ENCODE measurements around the gene ITGA2B. TPM values are rescaled to one million over a fixed set of nuclear protein-coding genes. Genes with fewer than 3 reads are reported as not detected.

ITGA2B gene
- total and polyA plus RNA-seq, 2 experiments from 2014 or later: 0.77 to 3.6 TPM

DNA sequence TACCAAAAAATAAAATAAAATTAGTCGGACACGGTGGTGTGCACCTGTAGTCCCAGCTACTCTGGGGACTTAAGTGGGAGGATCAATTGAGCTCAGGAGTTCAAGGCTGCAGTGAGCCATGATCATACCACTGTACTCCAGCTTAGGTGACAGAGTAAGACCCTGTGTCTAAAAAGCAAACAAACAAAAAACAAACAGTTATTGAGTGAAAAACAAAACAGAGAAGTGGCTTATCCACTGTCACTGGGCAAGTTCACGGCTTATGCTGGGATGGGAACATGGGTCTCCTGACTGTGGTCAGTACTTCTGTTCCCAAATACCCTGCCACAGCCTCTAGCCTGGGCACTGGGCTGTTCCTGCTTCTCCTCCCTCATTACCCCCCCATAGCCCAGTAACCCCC, 53.9 kb downstream of the ITGA2B start:
- H3K4me2 ChIP-seq: no peak overlapping the region

DNA sequence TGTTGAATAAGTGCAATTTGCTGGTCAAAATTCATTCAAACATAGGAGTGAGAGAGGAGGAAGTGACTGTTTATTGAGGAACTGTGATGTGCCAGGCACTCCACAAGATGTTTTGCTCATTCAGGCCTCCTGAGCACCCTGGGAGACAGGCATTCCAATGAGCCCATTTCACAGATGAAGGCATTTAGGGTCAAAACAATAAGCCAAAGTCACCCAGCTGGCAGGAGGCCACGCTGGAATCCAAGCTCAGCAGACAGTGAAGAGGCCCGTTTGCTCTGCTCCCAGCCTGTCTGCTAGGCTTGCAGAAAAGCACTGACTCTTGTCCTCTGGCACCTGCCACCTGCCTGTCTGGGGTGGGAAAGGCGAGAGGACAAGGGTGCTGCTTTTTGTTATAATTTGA, 54.7 kb downstream of the ITGA2B start:
- Histone ChIP-seq H3K9me2 (replicated peaks; ENCODE audit: insufficient read depth) (no peaks in the 10 kb centered on the region), H3K4me2 (no peak overlapping the region), H3K4me3 (no peak overlapping the region), H2AFZ (no peak overlapping the region), H3K27ac (no peak overlapping the region), H3K4me1 (ENCODE audit: insufficient read depth) (no peaks in the 10 kb centered on the region), H3K9me3 (ENCODE audit: low read depth) (no peaks in the 10 kb centered on the region), H3K79me2 (no peaks in the 10 kb centered on the region), H3K36me3 (replicated peaks; ENCODE audit: insufficient read depth, low read depth) (no peaks in the 10 kb centered on the region), H4K20me1 (ENCODE audit: insufficient read depth, poor library complexity, severe bottlenecking) (no peaks in the 10 kb centered on the region), H3K27me3 (no peaks in the 10 kb centered on the region)
- no peak for DNase-seq (ENCODE audit: low spot score)
- 54% methylated on average over 3 of the region's 3 CpGs for WGBS (ENCODE audit: low lambda C conversion rate, missing lambda C conversion rate)
- no peak for TF ChIP-seq CTCF (IDR thresholded peaks at IDR 0.05; ENCODE audit: poor library complexity)
- no peak for TF ChIP-seq EZH2 (IDR thresholded peaks at IDR 0.05; ENCODE audit: borderline replicate concordance)
- TF ChIP-seq EZH2phosphoT487 (IDR thresholded peaks at IDR 0.05; ENCODE audit: low read depth, severe bottlenecking, unreplicated experiment): no peak

More for the DNA sequence above, 53.9 kb downstream of the ITGA2B start:
- no peaks in the 10 kb centered on the region for H3K9me2 ChIP-seq (replicated peaks; ENCODE audit: insufficient read depth)
- no peaks in the 10 kb centered on the region for H3K27me3 ChIP-seq
- no peak for DNase-seq (ENCODE audit: low spot score)
- no peak overlapping the region for H2AFZ ChIP-seq
- H3K4me1 ChIP-seq (ENCODE audit: insufficient read depth): no peaks in the 10 kb centered on the region
- H3K27ac ChIP-seq: no peak overlapping the region
- H3K4me3 ChIP-seq: no peak overlapping the region
- H3K9me3 ChIP-seq (ENCODE audit: low read depth): no peaks in the 10 kb centered on the region
- no peaks in the 10 kb centered on the region for H3K36me3 ChIP-seq (replicated peaks; ENCODE audit: insufficient read depth, low read depth)
- WGBS (ENCODE audit: low lambda C conversion rate, missing lambda C conversion rate): 86% methylated on average over 3 of the region's 3 CpGs
- H3K79me2 ChIP-seq: no peaks in the 10 kb centered on the region
- no peak for TF ChIP-seq EZH2 (IDR thresholded peaks at IDR 0.05; ENCODE audit: borderline replicate concordance)
- no peak for TF ChIP-seq CTCF (IDR thresholded peaks at IDR 0.05; ENCODE audit: poor library complexity)
- TF ChIP-seq EZH2phosphoT487 (IDR thresholded peaks at IDR 0.05; ENCODE audit: low read depth, severe bottlenecking, unreplicated experiment): no peak
- no peaks in the 10 kb centered on the region for H4K20me1 ChIP-seq (ENCODE audit: insufficient read depth, poor library complexity, severe bottlenecking)

DNA sequence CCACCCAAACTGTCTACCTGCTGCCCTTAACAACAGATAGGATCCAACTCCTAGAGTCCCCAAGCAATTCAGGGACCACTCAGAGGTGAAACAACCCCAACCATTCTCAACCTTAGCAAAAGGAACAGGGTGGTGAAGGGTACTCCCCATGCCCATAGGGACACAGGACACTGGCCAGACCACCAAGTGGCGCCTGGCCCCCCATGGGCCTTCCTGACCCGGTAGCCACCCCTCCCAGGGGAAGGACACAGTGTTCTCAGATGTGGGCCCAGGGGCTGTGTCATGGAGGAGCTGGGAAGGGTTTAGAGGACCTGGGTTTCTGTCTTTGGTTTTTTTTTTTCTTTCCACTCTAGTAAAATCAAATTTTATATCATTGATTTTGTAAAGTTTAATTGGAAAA, 55.1 kb downstream of the ITGA2B start:
- TF ChIP-seq EZH2 (IDR thresholded peaks at IDR 0.05; ENCODE audit: borderline replicate concordance) (no peak), EZH2phosphoT487 (IDR thresholded peaks at IDR 0.05; ENCODE audit: low read depth, severe bottlenecking, unreplicated experiment) (no peak), CTCF (IDR thresholded peaks at IDR 0.05; ENCODE audit: poor library complexity) (no peak)
- no peaks in the 10 kb centered on the region for H3K79me2 ChIP-seq
- no peak overlapping the region for H3K4me2 ChIP-seq
- DNase-seq (ENCODE audit: low spot score): no peak
- H4K20me1 ChIP-seq (ENCODE audit: insufficient read depth, poor library complexity, severe bottlenecking): no peaks in the 10 kb centered on the region
- no peak overlapping the region for H3K4me3 ChIP-seq
- H3K27ac ChIP-seq: no peak overlapping the region
- 71% methylated on average over 2 of the region's 2 CpGs for WGBS (ENCODE audit: low lambda C conversion rate, missing lambda C conversion rate)
- H3K4me1 ChIP-seq (ENCODE audit: insufficient read depth): no peaks in the 10 kb centered on the region
- H3K9me2 ChIP-seq (replicated peaks; ENCODE audit: insufficient read depth): no peaks in the 10 kb centered on the region
- H3K27me3 ChIP-seq: no peaks in the 10 kb centered on the region
- H3K9me3 ChIP-seq (ENCODE audit: low read depth): no peaks in the 10 kb centered on the region
- no peak overlapping the region for H2AFZ ChIP-seq
- no peaks in the 10 kb centered on the region for H3K36me3 ChIP-seq (replicated peaks; ENCODE audit: insufficient read depth, low read depth)

- Histone ChIP-seq H3K27ac (no peak overlapping the region), H2AFZ (no peak overlapping the region), H3K36me3 (replicated peaks; ENCODE audit: insufficient read depth, low read depth) (no peaks in the 10 kb centered on the region), H3K4me3 (no peak overlapping the region), H3K9me3 (ENCODE audit: low read depth) (no peaks in the 10 kb centered on the region), H3K27me3 (no peaks in the 10 kb centered on the region), H4K20me1 (ENCODE audit: insufficient read depth, poor library complexity, severe bottlenecking) (no peaks in the 10 kb centered on the region), H3K4me2 (no peak overlapping the region), H3K9me2 (replicated peaks; ENCODE audit: insufficient read depth) (no peaks in the 10 kb centered on the region), H3K79me2 (no peaks in the 10 kb centered on the region), H3K4me1 (ENCODE audit: insufficient read depth) (no peaks in the 10 kb centered on the region)
- TF ChIP-seq EZH2 (IDR thresholded peaks at IDR 0.05; ENCODE audit: borderline replicate concordance) (no peak), CTCF (IDR thresholded peaks at IDR 0.05; ENCODE audit: poor library complexity) (no peak), EZH2phosphoT487 (IDR thresholded peaks at IDR 0.05; ENCODE audit: low read depth, severe bottlenecking, unreplicated experiment) (no peak)
- DNase-seq (ENCODE audit: low spot score): no peak
- WGBS (ENCODE audit: low lambda C conversion rate, missing lambda C conversion rate): 79% methylated on average over 5 of the region's 5 CpGs
These were observed 56.1 kb downstream of the ITGA2B start for GRCh38 chr17:44333371-44333770.

All from hepatocyte (in vitro differentiated cells).